HAP-1 (cell line): ENCODE results near the gene ZNF605.

Experiments
- DNase-seq, 2 experiments: peaks; one replicate each; pipeline ENCODE4 v3.0.0-alpha.2; 2016 to 2020; ENCODE audit warnings: low spot score in 2 of 2
- H3K27me3 ChIP-seq: fragments of 250-450 bp; sonication (Bioruptor Pico); 2 replicates; pipeline ENCODE4 v1.5.1; 2020; ENCODE audit warnings: low read depth, mild to moderate bottlenecking, moderate library complexity
- H3K36me3 ChIP-seq: fragments of 250-450 bp; sonication (Bioruptor Pico); replicated peaks from 2 replicates; pipeline ENCODE4 v1.5.1; 2020; ENCODE audit warnings: mild to moderate bottlenecking
- H3K4me1 ChIP-seq: fragments of 250-450 bp; sonication (Bioruptor Pico); 2 replicates; pipeline ENCODE4 v1.5.1; 2020; ENCODE audit warnings: mild to moderate bottlenecking
- H3K4me3 ChIP-seq: fragments of 250-450 bp; sonication (Bioruptor Pico); 2 replicates; pipeline ENCODE4 v1.5.1; 2020; ENCODE audit warnings: mild to moderate bottlenecking, moderate library complexity
- H3K9me3 ChIP-seq: fragments of 250-450 bp; sonication (Bioruptor Pico); 2 replicates; pipeline ENCODE4 v1.5.1; 2020; ENCODE audit warnings: mild to moderate bottlenecking, moderate library complexity
- in situ Hi-C: fragments of 300-500 bp; cut with MboI; formaldehyde crosslinking; loops from 3 replicates; pipeline ENCODE4 v1.14.3; 2020; ENCODE audit warnings: low sequenced_read_pairs, inconsistent platforms, mixed read lengths

The ZNF605 gene

GRCh38 chr12:132872975-132873421 is 83.1 kb downstream of the ZNF605 start:
- Histone ChIP-seq H3K27me3 (no peaks in the 10 kb centered on the region), H3K9me3 (no peaks in the 10 kb centered on the region), H3K4me3 (no peak overlapping the region), H3K4me1 (no peaks in the 10 kb centered on the region), H3K36me3 (no peaks in the 10 kb centered on the region)
- in situ Hi-C loops = no loop called here
- no peak for DNase-seq

GRCh38 chr12:132872073-132872855 is 83.8 kb downstream of the ZNF605 start:
- H3K27me3 ChIP-seq = no peaks in the 10 kb centered on the region
- no peak for DNase-seq
- H3K36me3 ChIP-seq = no peaks in the 10 kb centered on the region
- H3K9me3 ChIP-seq = no peaks in the 10 kb centered on the region
- in situ Hi-C loops = no loop called here
- no peaks in the 10 kb centered on the region for H3K4me1 ChIP-seq
- no peak overlapping the region for H3K4me3 ChIP-seq

DNA sequence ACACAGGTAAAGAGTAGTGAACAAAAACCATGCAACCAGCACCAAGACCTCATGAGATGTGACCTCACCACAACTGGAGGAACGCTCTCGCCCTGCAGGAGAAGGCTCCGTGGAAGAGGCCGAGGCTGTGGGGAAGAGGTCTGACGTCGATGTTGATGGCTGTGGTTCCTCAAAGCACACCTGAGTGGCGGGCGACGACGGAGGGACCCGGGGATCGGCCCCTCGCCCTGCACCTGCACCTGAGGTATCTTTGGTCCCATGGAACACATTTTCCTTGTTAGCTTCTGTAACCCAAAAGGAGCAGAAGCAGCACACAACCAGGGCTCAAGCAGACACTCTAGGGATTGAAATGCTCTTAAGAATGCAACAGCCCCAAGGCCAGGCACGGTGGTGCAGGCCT is 86.6 kb downstream of the ZNF605 start:
- Histone ChIP-seq H3K4me3 (no peak overlapping the region), H3K9me3 (no peaks in the 10 kb centered on the region), H3K27me3 (no peaks in the 10 kb centered on the region), H3K4me1 (no peaks in the 10 kb centered on the region), H3K36me3 (no peaks in the 10 kb centered on the region)
- in situ Hi-C loops = no loop called here
- DNase-seq = no peak
